Measurements from ENCODE around the gene ADAT1. TPM values are rescaled to one million over a fixed set of nuclear protein-coding genes. Genes with fewer than 3 reads are reported as not detected.

ADAT1 gene
- total RNA-seq, 1 donor from 2014 or later: 19.5 TPM

DNA sequence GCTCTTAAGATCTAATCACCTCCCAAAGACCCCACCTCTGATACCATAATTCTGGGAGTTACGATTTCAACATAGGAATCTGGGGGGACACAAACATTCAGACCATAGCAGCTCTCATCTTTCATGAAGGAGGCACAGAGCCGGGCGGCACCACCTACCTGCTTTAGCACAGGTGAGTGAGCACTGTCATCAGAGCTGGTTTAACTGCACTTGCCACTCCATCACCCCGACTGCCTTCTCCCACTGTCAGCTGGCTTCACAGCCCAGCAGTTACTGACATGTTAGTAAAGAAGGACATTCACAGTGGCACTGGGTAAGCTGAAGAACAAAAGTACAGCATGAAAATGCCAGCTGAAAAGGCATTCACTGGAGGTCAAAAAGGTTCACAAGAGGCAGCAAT lies 34.4 kb downstream of the ADAT1 start:
- ATAC-seq (no peak), DNase-seq (ENCODE audit: missing footprints) (no peak)
- intact Hi-C loops (cut with DNase I): no loop called here

GRCh38 chr16:75584108-75584507 lies 39.0 kb downstream of the ADAT1 start:
- DNase-seq (ENCODE audit: missing footprints) (no peak), ATAC-seq (no peak)
- intact Hi-C loops (cut with DNase I): no loop called here

GRCh38 chr16:75579281-75579834 lies 43.7 kb downstream of the ADAT1 start:
- DNase-seq (ENCODE audit: missing footprints) (no peak), ATAC-seq (no peak)
- intact Hi-C loops (cut with DNase I): no loop called here

GRCh38 chr16:75578725-75579124 lies 44.4 kb downstream of the ADAT1 start:
- intact Hi-C loops (cut with DNase I): no loop called here
- ATAC-seq: no peak

GRCh38 chr16:75578212-75578611 lies 44.9 kb downstream of the ADAT1 start:
- ATAC-seq (no peak), DNase-seq (ENCODE audit: missing footprints) (no peak)
- intact Hi-C loops (cut with DNase I): no loop called here

More at GRCh38 chr16:75578725-75579124, 44.4 kb downstream of the ADAT1 start:
- no peak for DNase-seq (ENCODE audit: missing footprints)

GRCh38 chr16:75576384-75576811 lies 46.7 kb downstream of the ADAT1 start:
- no peak for DNase-seq (ENCODE audit: missing footprints)
- intact Hi-C loops (cut with DNase I): no loop called here
- no peak for ATAC-seq

GRCh38 chr16:75575958-75576357 lies 47.1 kb downstream of the ADAT1 start:
- ATAC-seq: no peak
- intact Hi-C loops (cut with DNase I): no loop called here
- no peak for DNase-seq (ENCODE audit: missing footprints)

DNA sequence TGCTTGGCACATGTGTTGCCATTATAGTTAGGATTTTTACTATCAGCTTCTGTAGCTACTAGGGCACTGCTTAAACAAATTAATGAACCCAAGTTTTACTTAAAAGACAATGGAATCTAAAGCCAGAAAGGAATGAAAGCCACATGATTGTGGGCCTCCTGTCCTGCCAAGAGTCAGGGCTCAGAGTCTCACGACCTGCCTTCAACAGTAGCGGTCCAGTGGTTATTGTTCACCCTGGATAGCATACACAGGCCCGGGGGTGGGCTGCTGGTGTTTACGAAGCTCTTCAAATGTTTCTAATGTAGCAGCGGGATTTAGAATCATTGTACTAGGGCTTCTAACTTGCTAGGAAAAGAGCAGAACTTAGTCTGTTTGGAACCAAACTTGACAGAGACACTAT lies 49.1 kb downstream of the ADAT1 start:
- ATAC-seq: no peak
- no peak for DNase-seq (ENCODE audit: missing footprints)
- intact Hi-C loops (cut with DNase I): no loop called here

GRCh38 chr16:75572864-75573542 lies 50.1 kb downstream of the ADAT1 start:
- no peak for DNase-seq (ENCODE audit: missing footprints)
- no peak for ATAC-seq
- intact Hi-C loops (cut with DNase I): no loop called here

- DNase-seq (ENCODE audit: missing footprints) (no peak), ATAC-seq (no peak)
- intact Hi-C loops (cut with DNase I): no loop called here
Observed at GRCh38 chr16:75570396-75571065, 52.5 kb downstream of the ADAT1 start.

GRCh38 chr16:75567911-75568310 lies 55.2 kb downstream of the ADAT1 start:
- ATAC-seq (no peak), DNase-seq (ENCODE audit: missing footprints) (no peak)
- intact Hi-C loops (cut with DNase I): loop anchor here (5.0 kb wide), 1 partner anchor 54 kb away; the partner anchor contains the start of gene ADAT1

DNA sequence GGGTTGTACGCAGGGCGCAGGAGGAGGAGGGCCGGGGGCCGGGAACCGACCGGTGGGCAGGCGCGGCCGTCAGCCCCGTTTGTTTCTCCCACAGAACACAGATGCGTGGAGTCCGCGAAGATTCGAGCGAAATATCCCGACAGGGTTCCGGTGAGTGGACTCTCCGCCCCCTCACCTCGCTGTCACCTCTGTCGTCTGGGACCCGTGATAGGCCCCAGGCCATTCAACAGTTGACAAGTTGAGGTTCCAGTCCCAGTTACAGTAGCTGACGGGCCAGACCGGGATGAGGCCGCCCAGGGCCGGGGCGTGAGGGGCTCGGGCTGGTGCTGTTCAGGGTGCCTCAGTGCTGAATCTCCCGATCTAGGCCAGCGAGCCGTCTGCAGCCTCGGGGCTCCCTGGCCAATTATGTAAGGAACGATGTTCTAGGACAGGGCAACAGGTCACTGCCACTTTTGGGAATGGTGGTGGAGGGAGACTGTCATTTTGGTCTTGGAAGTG lies 56.3 kb downstream of the ADAT1 start:
- intact Hi-C loops (cut with DNase I): loop anchor here (5.0 kb wide), 1 partner anchor 55 kb away; the partner anchor contains the start of gene ADAT1
- ATAC-seq (no peak), DNase-seq (ENCODE audit: missing footprints) (no peak)

DNA sequence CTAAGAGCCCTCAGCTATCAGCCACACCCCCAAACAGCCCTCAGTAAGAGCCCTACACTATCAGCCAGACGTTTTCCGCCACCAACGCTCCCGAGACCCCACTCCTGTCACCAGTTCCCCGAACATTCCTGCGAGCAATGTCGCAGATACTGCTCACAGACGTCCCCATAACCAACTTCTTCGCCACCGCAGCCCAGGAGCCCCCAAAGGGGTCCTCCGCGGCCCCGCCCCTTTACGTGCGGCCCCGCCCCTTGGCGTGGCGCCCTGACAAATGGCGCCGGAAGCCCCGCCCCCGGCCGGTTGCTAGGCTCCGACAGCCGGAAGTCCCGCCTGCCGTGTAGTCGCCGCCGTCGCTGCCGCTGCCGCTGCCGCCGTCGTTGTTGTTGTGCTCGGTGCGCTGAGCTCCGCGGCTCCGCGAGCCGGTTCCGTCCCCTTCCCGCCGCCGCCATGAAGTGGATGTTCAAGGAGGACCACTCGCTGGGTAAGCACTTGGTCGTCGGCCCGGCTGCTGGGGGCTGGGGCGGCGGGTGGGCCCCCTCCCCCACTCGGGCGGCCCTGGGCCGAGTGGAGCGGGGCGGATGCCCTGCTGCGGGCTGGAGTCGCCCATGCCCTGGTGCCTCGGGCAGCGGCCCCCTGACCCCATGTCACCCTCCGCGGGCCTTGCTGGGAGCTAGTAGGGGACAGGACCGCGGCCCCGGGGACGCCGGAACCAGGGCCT lies 56.9 kb downstream of the ADAT1 start, which contains the start of gene GABARAPL2:
GABARAPL2 (plus strand) TSS at position 340 of the 718 bp plus-strand sequence; CDS start at position 448, 108 bp downstream.
- DNase-seq (ENCODE audit: missing footprints) (peak; percentile 93), ATAC-seq (peak; percentile 94)
- intact Hi-C loops (cut with DNase I): loop anchor here (5.0 kb wide), 1 partner anchor 56 kb away; the partner anchor contains the start of gene ADAT1

GRCh38 chr16:75565640-75566039 lies 57.4 kb downstream of the ADAT1 start:
- no peak for DNase-seq (ENCODE audit: missing footprints)
- intact Hi-C loops (cut with DNase I): loop anchor here (5.0 kb wide), 1 partner anchor 57 kb away; the partner anchor contains the start of gene ADAT1
- ATAC-seq: peak; percentile 39

- DNase-seq (ENCODE audit: missing footprints) (no peak), ATAC-seq (no peak)
- intact Hi-C loops (cut with DNase I): no loop called here
Observed at GRCh38 chr16:75559564-75560372, 63.3 kb downstream of the ADAT1 start.

- no peak for DNase-seq (ENCODE audit: missing footprints)
- intact Hi-C loops (cut with DNase I): no loop called here
- ATAC-seq: no peak
Observed at GRCh38 chr16:75558846-75559401, 64.2 kb downstream of the ADAT1 start.

DNA sequence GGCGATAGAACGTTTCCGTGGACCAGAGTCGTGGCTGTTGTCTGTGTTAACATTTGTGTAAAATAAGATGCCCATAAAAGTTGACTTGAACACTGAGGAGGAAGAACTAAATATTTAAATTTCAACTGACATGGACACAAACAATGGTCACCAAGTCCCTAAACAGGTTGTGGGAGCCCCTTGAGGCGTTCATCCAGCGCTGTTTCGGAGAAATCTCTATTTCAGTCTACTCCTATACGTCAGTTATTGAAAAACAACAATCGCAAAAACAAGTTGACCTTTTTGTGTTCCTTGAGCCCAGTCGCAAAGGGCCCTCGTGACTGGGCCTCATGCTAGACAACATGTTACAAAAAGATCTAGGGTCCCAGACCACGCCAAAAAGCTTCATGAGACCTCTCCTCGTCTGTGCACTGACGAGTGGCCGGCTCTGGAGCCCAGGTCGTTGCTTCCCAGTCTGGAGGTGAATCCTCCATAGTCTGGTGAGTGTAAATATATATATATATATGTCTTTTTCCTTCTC lies 66.6 kb downstream of the ADAT1 start:
- ATAC-seq (no peak), DNase-seq (ENCODE audit: missing footprints) (no peak)
- intact Hi-C loops (cut with DNase I): loop anchor here (2.0 kb wide), 1 partner anchor 40 kb away; no protein-coding TSS in a partner anchor
